Erythroblast (primary cell): ENCODE measurements around the gene LPXN.
A peak's percentile ranks its signal among the peaks of the same experiment; 100 is the strongest.

Experiments
- DNase-seq, 2 experiments: peaks; one replicate each; lab custom pipeline; 2025; lab: John Stamatoyannopoulos, UW
- GATA1 ChIP-seq: IDR thresholded peaks from 2 replicates; pipeline ENCODE4 v1.6.1; 2011; ENCODE audit warnings: low read depth, mild to moderate bottlenecking, control low read depth, low read length, moderate library complexity
- POLR2A ChIP-seq: IDR thresholded peaks from 2 replicates; pipeline ENCODE4 v1.6.1; 2011; ENCODE audit warnings: mild to moderate bottlenecking, low read length

LPXN gene

DNA sequence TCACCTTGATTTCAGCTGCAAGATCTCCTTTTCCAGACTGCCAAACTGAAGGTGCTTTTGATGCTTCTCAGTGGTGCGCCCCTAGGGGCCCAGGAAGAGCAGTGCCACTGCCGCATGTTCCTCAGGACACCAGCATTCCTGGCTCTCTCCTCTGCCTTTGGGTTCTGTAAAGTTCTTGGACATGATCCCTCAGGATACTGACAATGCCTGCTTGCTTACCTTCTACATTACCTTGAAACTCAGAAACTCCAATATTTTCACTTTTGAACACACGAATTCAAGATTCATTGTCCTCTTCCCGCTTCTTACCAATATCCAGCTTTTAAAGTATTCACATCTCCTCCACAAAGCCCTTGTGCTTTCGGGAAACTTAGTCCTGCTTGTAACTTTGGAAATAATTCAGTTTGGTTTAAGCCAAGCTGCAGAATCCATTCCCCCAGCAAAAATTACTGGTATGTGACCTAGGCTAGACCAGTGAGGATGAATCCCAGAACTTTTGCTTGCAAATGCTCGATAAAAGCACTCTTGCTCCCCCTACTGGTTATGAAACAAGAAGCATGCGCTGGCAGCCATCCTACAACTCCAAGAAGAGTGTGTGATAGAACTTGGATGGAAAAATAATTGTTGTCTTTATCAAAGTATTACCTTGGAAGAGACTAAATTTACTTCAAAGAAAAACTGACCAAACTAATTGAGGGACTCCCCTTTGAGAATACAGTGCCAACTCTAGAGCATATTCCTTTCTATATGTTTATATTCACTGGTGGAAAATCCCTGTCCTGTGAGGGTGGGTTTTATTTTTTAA lies 51.2 kb downstream of the LPXN start:
- no peak for TF ChIP-seq GATA1
- TF ChIP-seq POLR2A: no peak
- DNase-seq: peak; percentile 74 to 83

- no peak for TF ChIP-seq GATA1
- TF ChIP-seq POLR2A: no peak
- DNase-seq: peak; percentile 55 to 65
These were observed 61.8 kb downstream of the LPXN start for GRCh38 chr11:58513747-58514367.

DNA sequence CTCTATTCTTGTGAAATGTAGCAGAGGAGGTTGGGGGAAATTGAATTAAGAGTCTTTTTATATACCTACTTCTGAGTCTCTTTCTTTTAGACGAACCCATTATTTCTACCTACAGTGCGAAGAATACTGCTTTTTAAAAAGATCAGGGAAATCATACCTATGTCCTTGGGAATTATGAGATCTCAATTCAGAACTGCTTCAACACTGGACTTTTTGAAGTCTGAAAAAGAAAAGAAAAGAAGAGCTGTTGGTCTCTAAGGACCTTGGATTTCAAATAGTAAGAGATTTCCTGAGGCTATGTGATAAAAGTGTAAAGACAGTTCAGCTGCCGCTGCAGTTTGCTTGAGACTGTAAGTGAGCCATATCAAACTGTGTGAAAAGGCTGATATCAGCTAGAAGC lies 64.0 kb downstream of the LPXN start:
- DNase-seq: no peak
- TF ChIP-seq GATA1: no peak
- no peak for TF ChIP-seq POLR2A

GRCh38 chr11:58509748-58510147 lies 65.9 kb downstream of the LPXN start:
- no peak for TF ChIP-seq GATA1
- TF ChIP-seq POLR2A: no peak
- DNase-seq: peak in 1 of 2 experiments; percentile 38

- TF ChIP-seq POLR2A: no peak
- no peak for TF ChIP-seq GATA1
- DNase-seq: no peak
These were observed 66.8 kb downstream of the LPXN start for GRCh38 chr11:58508814-58509213.

DNA sequence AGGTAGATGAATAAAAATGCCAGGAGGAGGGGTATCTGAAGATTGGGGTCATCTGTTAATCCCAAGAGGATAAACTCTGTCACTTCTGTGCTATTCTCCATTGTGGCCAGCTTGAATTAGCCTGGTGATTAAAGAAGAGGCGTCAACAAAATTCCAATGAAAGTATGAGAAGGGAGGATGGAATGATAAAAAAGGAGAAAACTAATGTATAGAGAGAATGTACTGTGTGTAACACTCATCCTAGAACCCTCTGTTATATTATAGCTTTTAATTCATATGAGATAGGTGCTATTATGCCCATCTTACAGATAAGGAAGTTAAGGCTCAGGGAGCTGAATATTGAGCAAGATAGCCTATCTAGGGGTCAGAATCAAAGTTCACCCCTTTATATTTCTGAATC lies 67.7 kb downstream of the LPXN start, which contains the start of gene OR5B21:
TSS of gene OR5B21 (minus strand) at position 101 of the 400 bp plus-strand sequence. CDS start at position 101, 0 bp downstream.
- TF ChIP-seq GATA1: no peak
- no peak for TF ChIP-seq POLR2A
- no peak for DNase-seq

DNA sequence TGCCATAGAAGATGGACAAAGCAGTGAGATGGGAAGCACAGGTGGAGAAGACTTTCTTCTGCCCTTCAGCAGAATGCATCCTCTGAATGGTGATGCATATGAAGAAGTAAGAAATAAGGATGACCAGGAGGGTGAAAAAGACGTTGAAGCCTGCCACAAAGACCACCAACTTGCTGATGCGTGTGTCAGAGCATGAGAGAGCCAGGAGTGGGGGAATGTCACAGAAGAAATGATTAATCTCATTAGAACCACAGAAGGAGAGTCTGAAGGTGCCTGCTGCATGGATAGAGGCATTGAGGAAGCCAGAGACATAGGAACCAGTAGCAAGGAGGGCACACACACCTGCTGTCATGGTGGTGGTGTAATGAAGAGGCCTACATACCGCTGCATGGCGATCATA lies 68.3 kb downstream of the LPXN start:
- no peak for TF ChIP-seq GATA1
- no peak for TF ChIP-seq POLR2A
- DNase-seq: no peak

DNA sequence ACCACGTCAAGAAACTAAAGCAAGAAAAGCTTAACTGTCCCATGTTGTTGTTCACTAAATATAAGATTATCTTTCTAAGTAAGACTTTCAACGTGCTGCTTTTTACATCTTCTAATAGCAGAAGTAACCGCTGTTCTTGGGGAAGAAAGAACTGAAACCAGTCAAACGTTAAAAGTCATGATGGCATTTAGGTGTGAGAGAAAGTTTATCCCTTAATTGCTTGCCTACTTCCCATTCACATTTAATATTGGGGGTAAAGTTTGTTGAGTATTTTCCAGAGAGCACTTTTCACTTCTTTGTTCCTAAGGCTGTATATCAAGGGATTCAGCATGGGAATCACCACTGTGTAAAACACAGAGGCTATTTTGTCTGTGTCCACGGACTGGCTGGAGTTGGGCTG lies 68.7 kb downstream of the LPXN start:
- no peak for DNase-seq
- no peak for TF ChIP-seq GATA1
- TF ChIP-seq POLR2A: no peak

- no peak for TF ChIP-seq POLR2A
- TF ChIP-seq GATA1: no peak
These were observed 69.8 kb downstream of the LPXN start for GRCh38 chr11:58505849-58506248.

GRCh38 chr11:58504232-58504631 lies 71.4 kb downstream of the LPXN start:
- DNase-seq: no peak
- TF ChIP-seq GATA1: no peak
- no peak for TF ChIP-seq POLR2A

More at GRCh38 chr11:58505849-58506248, 69.8 kb downstream of the LPXN start:
- no peak for DNase-seq

- TF ChIP-seq GATA1: no peak
- TF ChIP-seq POLR2A: no peak
- DNase-seq: no peak
These were observed 72.2 kb downstream of the LPXN start for GRCh38 chr11:58503361-58503856.

GRCh38 chr11:58502004-58502403 lies 73.7 kb downstream of the LPXN start:
- TF ChIP-seq POLR2A: no peak
- TF ChIP-seq GATA1: no peak
- no peak for DNase-seq

DNA sequence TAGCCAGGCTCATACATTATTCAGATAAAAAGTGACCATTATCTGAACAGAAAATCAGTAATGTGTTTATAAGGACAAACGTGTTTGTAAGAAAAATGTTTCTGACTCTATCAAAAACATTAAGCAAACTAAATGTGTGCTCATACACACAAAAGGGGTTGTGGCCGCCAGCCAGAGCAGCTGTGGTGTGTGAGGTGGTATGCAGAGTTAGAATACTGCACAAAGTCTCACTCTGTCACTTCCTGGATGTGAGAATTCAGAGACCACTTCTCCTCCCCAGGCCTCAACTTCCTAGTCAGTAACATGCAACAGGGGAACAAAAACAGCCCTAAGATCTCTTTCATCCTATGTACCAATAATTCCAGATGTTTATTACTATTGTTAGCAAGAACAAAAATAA lies 77.2 kb downstream of the LPXN start:
- no peak for DNase-seq
- no peak for TF ChIP-seq POLR2A
- TF ChIP-seq GATA1: no peak

- TF ChIP-seq GATA1 (no peak), POLR2A (no peak)
- no peak for DNase-seq
These were observed 77.7 kb downstream of the LPXN start for GRCh38 chr11:58497951-58498350.

DNA sequence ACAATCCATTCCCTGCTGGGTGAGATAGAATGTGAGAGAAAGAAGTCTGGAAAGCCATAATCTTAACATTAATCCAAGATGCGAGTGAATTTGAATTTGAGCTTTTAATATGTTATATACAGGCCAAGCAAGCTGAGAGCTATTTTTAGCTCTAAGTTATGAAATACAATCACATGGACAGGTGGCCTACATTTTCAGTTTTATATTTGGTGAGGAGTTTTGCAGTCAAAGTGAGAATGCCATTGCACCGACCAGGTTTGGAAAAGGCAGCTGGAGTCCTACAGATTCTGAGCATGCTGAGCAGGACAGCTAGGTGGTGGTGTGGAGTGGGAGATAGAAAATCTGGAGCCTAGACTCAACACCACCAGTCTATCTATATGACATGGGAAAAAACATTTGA lies 79.8 kb downstream of the LPXN start:
- DNase-seq: no peak
- TF ChIP-seq POLR2A (no peak), GATA1 (no peak)
